IPS-20b (cell line): ENCODE measurements around the gene GPR25.

Experiments
- H3K27ac ChIP-seq: one replicate; pipeline ENCODE4 v1.5.1; 2013; ENCODE audit warnings: low read length
- H3K27me3 ChIP-seq: 2 replicates; pipeline ENCODE4 v1.6.1; 2013; ENCODE audit warnings: mild to moderate bottlenecking, low read length, inconsistent platforms; ENCODE audit not compliant: insufficient read depth
- H3K36me3 ChIP-seq: 2 replicates; pipeline ENCODE4 v1.6.1; 2013; ENCODE audit warnings: low read depth, mild to moderate bottlenecking, inconsistent platforms, low read length, moderate library complexity; ENCODE audit not compliant: insufficient read depth
- H3K4me1 ChIP-seq: 2 replicates; pipeline ENCODE4 v1.6.1; 2013; ENCODE audit warnings: mild to moderate bottlenecking, control low read depth, inconsistent platforms, low read length, moderate library complexity; ENCODE audit not compliant: insufficient read depth
- H3K4me3 ChIP-seq: 2 replicates; pipeline ENCODE4 v1.5.1; 2013; ENCODE audit warnings: mild to moderate bottlenecking, low read length, inconsistent platforms
- H3K9ac ChIP-seq: 2 replicates; pipeline ENCODE4 v1.6.1; 2013; ENCODE audit warnings: low read depth, mild to moderate bottlenecking, inconsistent platforms, low read length, moderate library complexity
- H3K9me3 ChIP-seq: 2 replicates; pipeline ENCODE4 v1.6.1; 2013; ENCODE audit warnings: mild to moderate bottlenecking, low read depth, low read length, inconsistent platforms; ENCODE audit not compliant: insufficient read depth

GPR25 gene, protein sequence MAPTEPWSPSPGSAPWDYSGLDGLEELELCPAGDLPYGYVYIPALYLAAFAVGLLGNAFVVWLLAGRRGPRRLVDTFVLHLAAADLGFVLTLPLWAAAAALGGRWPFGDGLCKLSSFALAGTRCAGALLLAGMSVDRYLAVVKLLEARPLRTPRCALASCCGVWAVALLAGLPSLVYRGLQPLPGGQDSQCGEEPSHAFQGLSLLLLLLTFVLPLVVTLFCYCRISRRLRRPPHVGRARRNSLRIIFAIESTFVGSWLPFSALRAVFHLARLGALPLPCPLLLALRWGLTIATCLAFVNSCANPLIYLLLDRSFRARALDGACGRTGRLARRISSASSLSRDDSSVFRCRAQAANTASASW

DNA sequence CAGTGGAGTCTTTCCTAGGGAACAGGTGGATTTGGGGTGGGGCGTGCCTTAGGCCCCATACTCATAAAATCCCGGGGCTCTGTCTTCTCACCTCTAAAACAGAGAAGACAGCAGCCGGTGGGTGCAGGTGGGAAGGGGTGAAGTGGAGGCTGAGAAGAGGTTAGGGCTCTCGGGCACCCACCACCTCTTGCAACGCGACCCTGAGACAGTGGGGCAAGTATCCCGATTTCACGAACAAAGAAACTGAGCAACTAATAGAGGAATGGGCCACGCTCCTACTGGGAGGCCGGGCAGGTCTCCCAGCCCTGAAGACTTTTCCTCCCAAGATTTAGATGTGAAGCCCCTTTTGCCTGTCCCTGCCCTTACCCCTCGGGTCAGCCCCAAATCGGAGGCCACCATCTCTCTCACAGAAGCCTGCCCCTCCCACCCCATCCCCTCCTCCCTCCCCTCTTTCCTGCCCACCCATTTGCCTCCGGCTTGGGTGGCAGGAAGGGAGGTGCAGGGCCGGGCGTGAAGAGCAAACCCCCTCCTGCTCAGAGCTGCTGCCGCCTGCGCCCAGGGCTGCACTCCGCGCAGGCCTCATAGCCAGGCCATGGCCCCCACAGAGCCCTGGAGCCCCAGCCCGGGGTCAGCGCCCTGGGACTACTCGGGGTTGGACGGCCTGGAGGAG lies at the start of gene GPR25:
GPR25 (plus strand) TSS at position 536 of the 670 bp plus-strand sequence; CDS start at position 593, 57 bp downstream.
- Histone ChIP-seq H3K27me3 (peaks cover 12% of the 10 kb centered on the region; the same call in 1 of the 2 replicates), H3K9me3 (no peaks in the 10 kb centered on the region), H3K4me3 (no peak within 1 kb of the TSS), H3K4me1 (no peaks in the 10 kb centered on the region; the same call in 1 of the 2 replicates), H3K27ac (no peak within 1 kb of the TSS), H3K36me3 (no peaks in the 10 kb centered on the region), H3K9ac (no peak within 1 kb of the TSS)

GRCh38 chr1:200831091-200831490 lies 41.7 kb upstream of the GPR25 start:
- Histone ChIP-seq H3K4me3 (no peak overlapping the region), H3K9me3 (peaks cover 2% of the 10 kb centered on the region; the same call in 1 of the 2 replicates), H3K27me3 (no peaks in the 10 kb centered on the region), H3K4me1 (no peaks in the 10 kb centered on the region), H3K36me3 (peaks cover 11% of the 10 kb centered on the region), H3K9ac (no peak overlapping the region), H3K27ac (no peak overlapping the region)

DNA sequence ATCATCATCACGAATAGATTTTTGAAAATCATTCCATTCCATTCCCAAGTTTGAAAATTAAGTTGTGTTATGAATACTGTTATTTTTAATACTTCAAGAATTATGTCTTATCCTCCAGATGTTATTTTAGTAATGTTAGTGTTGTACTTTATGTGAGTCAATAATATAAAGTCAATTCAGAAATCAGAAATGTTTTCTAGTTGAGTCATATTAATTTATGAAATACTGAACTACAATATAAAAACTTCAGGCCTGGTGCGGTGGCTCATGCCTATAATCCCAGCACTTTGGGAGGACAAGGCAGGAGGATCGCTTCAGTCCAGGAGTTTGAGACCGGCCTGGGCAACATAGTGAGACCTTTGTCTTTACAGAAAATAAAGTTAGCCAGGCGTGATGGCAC lies 38.4 kb upstream of the GPR25 start:
- Histone ChIP-seq H3K4me1 (no peaks in the 10 kb centered on the region), H3K9me3 (peaks cover 7% of the 10 kb centered on the region), H3K27ac (no peak overlapping the region), H3K36me3 (peaks cover 18% of the 10 kb centered on the region), H3K4me3 (no peak overlapping the region), H3K27me3 (no peaks in the 10 kb centered on the region), H3K9ac (no peak overlapping the region)

- Histone ChIP-seq H3K4me3 (no peak overlapping the region), H3K4me1 (no peaks in the 10 kb centered on the region), H3K27me3 (no peaks in the 10 kb centered on the region), H3K36me3 (peaks cover 18% of the 10 kb centered on the region), H3K9ac (no peak overlapping the region), H3K9me3 (peaks cover 7% of the 10 kb centered on the region), H3K27ac (no peak overlapping the region)
Measured at GRCh38 chr1:200836213-200836612, 36.6 kb upstream of the GPR25 start.

GRCh38 chr1:200837931-200838571 lies 34.7 kb upstream of the GPR25 start:
- no peak overlapping the region for H3K4me3 ChIP-seq
- H3K9me3 ChIP-seq = peaks cover 7% of the 10 kb centered on the region
- no peak overlapping the region for H3K27ac ChIP-seq
- H3K36me3 ChIP-seq = peaks cover 20% of the 10 kb centered on the region
- H3K27me3 ChIP-seq = no peaks in the 10 kb centered on the region
- H3K4me1 ChIP-seq = no peaks in the 10 kb centered on the region
- no peak overlapping the region for H3K9ac ChIP-seq

- H3K27me3 ChIP-seq = no peaks in the 10 kb centered on the region
- H3K27ac ChIP-seq = no peak overlapping the region
- H3K4me1 ChIP-seq = no peaks in the 10 kb centered on the region
- H3K4me3 ChIP-seq = no peak overlapping the region
- H3K9ac ChIP-seq = no peak overlapping the region
- peaks cover 7% of the 10 kb centered on the region for H3K9me3 ChIP-seq
- peaks cover 17% of the 10 kb centered on the region for H3K36me3 ChIP-seq
Measured at GRCh38 chr1:200838676-200839445, 33.9 kb upstream of the GPR25 start.

GRCh38 chr1:200845360-200845759 lies 27.4 kb upstream of the GPR25 start:
- Histone ChIP-seq H3K9me3 (no peaks in the 10 kb centered on the region), H3K36me3 (peaks cover 37% of the 10 kb centered on the region)

DNA sequence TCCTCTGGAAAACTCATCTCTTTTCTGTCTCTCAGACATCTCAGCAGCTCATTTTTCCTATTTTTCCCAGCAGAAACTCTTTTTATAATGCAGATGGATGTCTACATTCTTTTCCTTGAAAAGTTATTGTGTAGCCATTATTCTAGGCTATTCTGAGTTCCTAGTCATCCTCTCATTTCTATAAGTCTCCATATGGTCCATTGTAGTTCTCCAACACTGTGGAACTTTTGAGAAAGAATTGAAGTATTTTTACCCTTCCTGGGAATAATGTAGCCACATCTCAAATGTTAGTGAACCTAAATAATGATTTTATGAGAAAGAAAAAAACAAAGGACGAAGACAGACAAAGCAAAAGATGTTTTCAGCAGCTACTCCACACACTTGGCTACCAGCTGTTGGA lies 26.4 kb upstream of the GPR25 start:
- H3K4me1 ChIP-seq = peaks cover 6% of the 10 kb centered on the region; the same call in 1 of the 2 replicates
- H3K27me3 ChIP-seq = no peaks in the 10 kb centered on the region
- no peak overlapping the region for H3K27ac ChIP-seq
- H3K9ac ChIP-seq = no peak overlapping the region
- H3K36me3 ChIP-seq = peaks cover 43% of the 10 kb centered on the region
- no peaks in the 10 kb centered on the region for H3K9me3 ChIP-seq
- no peak overlapping the region for H3K4me3 ChIP-seq

More at GRCh38 chr1:200845360-200845759, 27.4 kb upstream of the GPR25 start:
- H3K27ac ChIP-seq = no peak overlapping the region
- H3K9ac ChIP-seq = no peak overlapping the region
- H3K4me1 ChIP-seq = peaks cover 6% of the 10 kb centered on the region; the same call in 1 of the 2 replicates
- no peak overlapping the region for H3K4me3 ChIP-seq
- no peaks in the 10 kb centered on the region for H3K27me3 ChIP-seq

- no peaks in the 10 kb centered on the region for H3K27me3 ChIP-seq
Measured at GRCh38 chr1:200849430-200849829, 23.4 kb upstream of the GPR25 start.

DNA sequence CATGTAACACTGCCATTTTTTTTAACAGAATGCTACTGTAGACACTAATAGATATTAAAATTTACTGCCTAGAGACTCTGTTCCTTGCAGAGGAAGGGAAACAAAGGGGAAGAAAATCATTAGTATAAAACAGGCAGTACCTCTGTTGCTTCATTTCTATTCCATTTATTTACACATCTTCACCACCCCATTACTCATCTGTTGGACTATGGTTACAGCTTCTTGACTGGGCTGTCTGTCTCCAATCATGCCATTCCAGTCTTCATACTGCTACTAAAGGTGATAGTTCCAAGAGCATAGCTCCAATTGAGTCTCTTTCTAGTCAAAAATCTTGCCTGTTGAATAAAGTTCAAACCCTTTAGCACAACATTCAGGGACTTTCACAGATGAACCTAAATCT lies 22.2 kb upstream of the GPR25 start:
- H3K9ac ChIP-seq = no peak overlapping the region
- H3K27ac ChIP-seq = no peak overlapping the region
- no peaks in the 10 kb centered on the region for H3K27me3 ChIP-seq
- H3K4me1 ChIP-seq = peaks cover 6% of the 10 kb centered on the region; the same call in 1 of the 2 replicates
- H3K36me3 ChIP-seq = peaks cover 79% of the 10 kb centered on the region
- no peaks in the 10 kb centered on the region for H3K9me3 ChIP-seq
- no peak overlapping the region for H3K4me3 ChIP-seq

More at GRCh38 chr1:200849430-200849829, 23.4 kb upstream of the GPR25 start:
- no peaks in the 10 kb centered on the region for H3K9me3 ChIP-seq
- H3K36me3 ChIP-seq = peaks cover 68% of the 10 kb centered on the region
- no peak overlapping the region for H3K27ac ChIP-seq
- H3K4me1 ChIP-seq = peaks cover 6% of the 10 kb centered on the region; the same call in 1 of the 2 replicates
- H3K9ac ChIP-seq = no peak overlapping the region
- H3K4me3 ChIP-seq = no peak overlapping the region

DNA sequence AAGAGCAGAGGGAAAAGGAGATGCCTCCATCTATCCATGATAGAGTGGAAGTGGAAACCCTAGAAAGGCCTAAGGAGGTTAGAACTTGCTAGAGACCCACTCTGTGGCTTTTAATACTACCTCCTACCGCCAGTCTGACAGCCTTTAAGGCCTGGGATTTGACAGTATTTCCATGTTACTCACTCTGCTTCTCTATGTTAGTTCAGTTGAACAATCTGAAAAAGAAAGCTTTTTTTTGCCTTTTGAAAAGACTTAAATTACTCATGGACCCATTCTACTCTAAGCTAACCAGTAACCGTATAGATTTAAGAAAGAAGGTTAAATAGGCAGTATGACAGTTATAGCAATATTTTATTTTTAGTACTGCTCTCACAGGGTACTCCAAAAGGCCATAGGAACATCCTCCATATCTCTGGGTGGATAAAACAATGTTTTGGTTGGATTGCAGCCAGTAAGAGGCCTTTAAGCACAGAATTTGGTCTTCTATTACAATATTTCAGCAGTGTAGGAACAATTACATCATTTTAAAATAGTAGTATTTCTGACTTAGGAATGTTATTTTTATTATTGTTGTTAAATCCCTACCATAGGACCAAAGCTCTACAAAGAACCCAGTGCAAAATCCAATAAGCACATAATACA lies 15.9 kb upstream of the GPR25 start:
- Histone ChIP-seq H3K4me3 (no peak overlapping the region), H3K27me3 (no peaks in the 10 kb centered on the region), H3K36me3 (peaks cover 69% of the 10 kb centered on the region), H3K4me1 (no peaks in the 10 kb centered on the region), H3K27ac (no peak overlapping the region), H3K9me3 (no peaks in the 10 kb centered on the region), H3K9ac (no peak overlapping the region)
